UCSD-AML1 (cell line): ENCODE data around the gene WDR54.
"Not testable (repeated sequence)": the region's sequence is repeated elsewhere in the genome, so short reads cannot be mapped to it uniquely, and the experiment has no call there.

Experiments
- DNase-seq: peaks from one replicate; lab custom pipeline; 2025; ENCODE audit not compliant: unreplicated experiment; lab: John Stamatoyannopoulos, UW

The WDR54 gene

DNA sequence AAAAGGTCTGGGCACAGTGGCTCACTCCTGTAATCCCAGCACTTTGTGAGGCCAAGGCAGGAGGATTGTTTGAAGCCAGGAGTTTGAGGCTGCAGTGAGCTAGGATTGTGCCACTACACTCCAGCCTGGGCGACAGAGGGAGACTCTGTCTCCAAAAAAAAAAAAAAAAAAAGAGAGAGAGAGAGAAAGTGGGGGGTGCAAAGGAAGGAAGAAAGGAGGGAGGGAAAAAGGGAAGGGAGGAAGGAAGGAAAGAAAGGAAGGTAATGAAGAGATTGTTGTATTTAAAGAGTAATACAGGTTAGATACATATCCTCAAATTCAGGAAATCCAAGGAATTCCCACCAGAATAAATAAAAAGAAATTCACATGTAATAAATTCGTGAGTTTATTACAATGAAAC, 19.6 kb upstream of the WDR54 start:
- DNase-seq = no peak

DNA sequence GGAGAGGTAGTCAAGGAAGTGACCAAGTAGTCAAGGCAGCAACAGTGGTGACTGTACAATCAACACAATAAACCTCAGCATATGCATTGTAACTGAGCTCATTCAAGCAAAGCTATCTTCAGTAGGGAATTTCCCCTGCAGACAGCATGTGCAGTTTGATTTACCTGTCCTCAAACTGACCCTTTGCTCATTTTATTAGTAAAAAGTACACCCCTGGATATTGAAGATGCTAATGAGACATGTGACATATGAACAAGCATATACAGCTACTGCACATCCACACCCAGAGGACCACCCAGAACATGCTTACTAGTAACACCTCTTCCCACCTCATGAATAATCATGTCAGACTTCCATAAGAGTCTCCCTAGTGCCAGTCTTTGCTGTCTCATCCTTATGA, 15.5 kb upstream of the WDR54 start:
- no peak for DNase-seq

DNA sequence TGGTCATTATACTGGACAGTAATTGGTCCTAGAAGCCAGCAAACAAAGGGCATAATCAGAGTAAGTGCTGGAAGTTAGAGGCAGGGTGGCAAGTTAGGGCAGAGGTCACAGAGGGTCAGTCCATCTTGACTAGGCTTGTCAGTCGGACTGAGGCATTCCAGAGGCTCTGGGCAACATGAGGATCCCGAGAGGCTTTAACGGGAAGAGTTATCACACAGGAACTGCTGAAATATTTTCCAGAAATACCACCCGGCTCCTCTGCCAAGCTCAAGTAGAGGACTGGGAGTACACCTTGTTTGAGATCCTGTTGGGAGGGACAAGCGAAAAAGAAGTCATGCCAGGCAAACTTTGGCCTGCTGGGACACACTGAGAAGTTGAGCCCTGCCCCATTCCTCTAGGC, 13.8 kb upstream of the WDR54 start:
- no peak for DNase-seq

DNA sequence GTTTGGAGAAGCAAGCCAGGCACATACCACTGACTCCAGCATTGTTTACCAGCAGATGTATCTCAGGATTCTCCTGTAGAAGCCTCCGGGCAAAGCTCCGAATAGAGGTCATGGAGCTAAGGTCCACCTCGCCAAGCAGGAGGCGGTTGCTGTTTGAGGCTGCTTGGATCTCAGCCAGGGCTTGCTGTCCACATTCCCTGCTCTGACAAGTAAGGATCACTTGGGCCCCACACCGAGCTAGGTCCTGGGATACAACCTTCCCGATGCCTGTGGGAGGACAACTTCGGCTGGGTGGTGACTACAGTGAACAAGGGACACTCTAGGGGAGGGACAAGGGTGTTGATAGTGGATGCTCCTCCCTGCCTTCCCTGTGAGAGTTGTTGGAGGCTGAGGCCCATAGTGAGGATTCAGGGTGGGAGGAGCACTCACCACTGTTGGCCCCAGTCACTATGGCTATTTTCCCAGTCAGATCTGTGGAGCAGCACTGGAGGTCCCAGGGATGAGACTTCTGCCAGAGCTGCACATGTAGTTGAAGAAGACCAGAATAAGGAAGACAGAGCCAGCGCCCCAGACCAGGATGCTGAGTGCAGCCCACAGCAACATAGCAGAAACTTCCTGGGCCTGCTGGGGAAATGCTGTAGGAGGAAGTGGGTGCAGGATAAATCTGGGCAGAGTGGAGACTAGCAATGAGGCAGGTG, 8.4 kb upstream of the WDR54 start:
- no peak for DNase-seq

DNA sequence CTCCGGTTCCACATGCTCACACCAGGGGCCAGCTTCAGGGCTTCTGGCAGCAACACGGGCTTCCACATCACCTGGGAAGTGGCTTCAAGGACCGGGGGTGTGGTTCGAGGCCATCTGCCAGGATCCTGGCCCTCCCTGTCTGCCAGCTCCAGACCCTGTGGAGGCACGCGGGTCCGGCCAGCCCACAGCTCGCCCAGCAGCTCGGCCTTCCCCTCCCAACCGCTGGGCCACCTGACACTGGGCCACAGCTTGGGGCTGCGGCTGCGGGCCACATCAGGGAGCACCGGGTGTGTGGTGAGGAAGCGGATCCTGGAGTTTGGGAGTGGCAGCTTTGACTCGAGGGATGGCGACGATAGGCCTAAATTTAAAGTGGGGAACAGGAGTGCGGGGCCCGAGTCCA, 7.1 kb upstream of the WDR54 start:
- no peak for DNase-seq

DNA sequence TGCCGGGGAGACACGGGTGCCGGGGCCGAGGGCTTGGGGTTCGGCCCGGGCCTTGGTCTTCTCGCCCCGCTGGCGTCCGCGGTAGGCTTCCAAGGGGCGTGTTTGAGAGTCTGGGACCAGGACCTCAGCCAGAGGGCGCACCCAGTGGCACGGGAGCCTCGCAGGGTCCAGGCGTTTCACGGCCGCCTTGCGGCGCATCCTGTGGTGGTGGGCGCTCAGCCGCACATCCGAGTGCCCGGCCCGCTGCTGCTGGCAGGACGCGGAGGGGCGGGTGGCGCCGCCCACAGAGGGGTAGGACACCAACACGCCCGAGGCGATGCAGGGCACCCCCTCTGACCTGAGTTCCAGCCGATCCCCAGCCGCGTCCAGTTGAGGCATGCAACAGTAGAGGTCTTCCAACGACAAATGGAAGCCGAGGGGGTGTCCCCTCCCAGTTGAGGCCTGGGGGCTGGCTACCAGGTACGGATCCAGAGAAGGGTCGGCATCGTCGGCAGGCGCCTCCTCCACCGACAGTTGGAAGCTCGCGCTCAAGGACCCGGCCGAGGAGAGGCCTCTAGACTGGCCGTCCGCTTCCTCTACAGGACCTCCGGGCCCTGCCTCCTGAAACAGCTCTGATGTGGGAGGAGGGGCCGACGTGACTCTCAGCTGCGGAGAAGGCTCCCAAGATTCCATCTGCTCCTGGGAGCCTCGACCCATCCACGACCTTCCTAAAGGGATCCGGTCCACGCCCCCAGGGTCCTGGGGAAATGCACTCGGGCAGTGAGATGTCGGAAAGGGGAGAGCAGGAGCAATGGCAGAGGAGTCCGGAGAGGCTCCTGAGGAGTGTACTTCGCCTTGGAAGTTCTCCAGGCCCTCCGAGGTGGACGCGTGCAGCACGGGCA, 6.4 kb upstream of the WDR54 start:
- DNase-seq = no peak

DNA sequence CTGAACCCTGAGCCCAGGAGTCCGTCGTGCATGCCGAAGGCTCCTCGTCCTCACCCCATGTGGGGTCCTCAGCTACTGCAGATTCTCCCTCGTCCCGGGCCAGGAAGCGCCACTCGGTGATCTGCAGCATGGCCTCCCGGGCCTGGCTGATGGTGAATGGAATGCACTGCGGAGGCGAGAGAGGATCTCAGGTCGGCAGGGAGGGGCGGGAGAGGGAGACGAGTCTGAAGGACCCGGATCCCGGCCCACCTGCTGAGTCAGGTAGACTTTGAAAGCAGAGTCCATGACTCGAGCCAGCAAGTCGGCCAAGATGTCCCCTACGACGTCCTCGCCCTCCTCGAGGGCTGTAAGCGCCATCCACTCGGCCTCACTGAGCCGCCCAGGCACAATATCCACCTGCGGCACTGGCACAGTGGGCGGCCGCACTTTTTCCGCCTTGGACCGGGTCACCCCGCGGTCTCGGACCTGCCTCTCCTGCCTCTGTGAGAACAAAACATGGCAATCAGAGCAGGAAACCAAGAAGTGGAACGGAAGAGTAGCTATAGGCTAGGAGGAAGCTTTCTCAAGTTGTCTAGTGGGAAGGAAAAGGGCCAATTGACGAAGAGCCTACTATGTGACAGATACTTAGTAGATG, 5.7 kb upstream of the WDR54 start:
- no peak for DNase-seq

DNA sequence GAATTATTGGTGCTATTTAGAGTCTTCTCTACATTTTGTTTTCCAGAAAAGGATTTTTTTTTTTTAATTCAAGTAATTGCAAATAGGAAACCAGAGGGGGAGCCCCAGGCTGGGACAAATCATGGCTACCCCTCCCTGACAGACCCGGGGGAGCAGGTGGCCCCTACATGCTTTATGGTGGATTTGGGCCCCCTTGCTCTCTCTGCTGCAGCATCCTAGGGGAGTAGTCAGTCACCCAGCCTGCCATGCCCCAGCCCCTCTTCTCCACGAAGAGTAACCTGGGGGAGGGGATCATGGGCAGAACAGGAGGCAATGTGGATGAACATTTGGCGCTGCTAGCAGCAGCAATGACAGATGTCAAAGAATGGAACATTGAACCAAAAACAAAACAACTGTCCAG, 4.8 kb upstream of the WDR54 start:
- no peak for DNase-seq

DNA sequence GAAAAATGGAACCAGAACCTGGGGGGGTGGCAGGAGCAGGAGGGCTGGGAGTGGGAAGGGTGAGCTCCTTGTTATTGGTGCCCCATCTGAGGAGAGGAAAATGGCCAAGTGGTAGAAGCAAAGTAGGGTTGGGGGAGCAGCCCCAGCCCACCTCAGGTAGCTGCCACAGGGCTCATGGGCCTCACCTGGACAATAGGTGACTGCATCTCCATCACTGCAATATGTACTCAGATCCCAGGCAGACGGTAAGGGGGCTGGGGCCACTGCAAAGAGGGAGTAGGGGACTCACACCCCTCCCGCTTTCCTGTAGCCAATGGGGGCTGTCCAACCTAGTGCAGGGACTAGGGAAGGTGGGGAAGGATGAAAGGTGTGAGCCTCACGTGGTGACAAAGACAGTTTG, 4.3 kb upstream of the WDR54 start:
- no peak for DNase-seq

DNA sequence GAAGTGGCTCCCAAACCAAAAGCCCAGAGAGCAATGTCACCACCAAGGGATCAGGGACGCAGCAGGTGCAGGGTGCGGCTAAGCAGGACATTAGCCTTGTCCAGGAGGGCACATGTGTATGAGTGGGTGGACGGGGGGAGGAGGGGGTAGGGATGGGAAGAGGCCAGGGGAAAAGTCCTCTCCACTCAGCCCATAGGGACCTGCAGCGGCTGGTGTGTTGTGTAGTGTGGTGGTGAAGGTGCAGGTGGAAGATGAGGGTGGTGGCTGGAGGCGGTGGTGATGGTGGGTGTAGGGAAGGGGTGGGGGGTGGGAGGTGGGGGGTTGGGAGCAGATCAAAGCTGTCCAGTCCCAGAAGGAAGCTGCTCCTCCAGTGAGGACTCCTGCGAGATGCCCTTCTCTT, 3.8 kb upstream of the WDR54 start:
- DNase-seq = no peak

DNA sequence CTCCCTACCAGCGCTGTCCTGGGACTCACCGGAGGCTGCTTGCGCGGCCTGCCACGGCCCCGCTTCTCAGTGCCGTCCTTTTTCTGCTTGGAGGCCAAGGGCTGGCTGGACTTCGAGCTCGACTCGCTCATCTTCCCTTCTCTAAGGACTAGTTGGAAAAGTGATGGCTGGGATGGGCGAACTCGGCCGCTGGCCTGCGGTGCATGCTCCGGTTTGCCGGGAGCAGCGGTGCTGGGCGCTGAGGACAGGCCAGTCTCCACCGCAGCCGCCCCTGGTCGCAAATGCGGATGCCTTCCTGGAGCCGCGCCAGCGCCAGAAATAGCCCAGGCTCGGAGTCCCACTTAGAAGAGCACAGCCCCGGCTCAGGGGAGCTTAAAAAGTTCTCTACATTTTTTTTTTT, 3.2 kb upstream of the WDR54 start:
- DNase-seq = no peak

DNA sequence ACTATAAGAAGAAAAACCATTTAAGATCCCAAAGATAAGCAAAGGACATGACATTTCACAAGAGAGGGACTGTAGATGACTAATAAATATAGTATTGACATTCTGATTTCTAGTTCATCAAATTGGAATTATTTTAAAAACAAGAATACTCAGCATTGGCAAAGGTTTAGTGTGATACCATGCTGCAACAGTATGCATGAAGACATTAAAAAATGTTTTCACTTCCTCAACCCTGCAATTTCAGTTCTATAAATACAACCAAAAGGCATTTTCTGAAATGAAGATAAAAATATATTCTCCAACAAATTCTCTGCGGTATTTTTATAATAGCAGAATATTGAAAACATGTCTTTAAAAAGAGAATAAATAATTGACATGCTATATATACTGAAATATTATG, 2.2 kb upstream of the WDR54 start:
- DNase-seq = no peak

DNA sequence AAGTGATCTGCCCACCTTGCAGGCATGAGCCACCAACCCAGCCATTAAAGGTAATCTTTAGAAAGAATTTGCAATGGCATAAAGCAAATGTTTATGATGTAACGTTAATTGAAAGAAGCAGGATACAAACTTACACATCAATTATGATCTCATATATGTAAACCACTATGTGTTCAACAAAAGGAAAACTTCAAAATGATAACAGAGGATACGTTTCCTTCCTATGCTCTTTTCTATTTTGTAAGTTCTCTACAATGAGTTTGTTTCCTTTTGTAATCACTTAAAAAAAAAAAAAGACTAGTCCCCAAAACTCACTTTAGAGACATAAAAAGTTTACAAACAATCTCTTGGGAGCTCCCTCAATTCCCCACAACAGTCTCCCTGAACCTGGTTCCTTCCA, 1.5 kb upstream of the WDR54 start:
- no peak for DNase-seq

DNA sequence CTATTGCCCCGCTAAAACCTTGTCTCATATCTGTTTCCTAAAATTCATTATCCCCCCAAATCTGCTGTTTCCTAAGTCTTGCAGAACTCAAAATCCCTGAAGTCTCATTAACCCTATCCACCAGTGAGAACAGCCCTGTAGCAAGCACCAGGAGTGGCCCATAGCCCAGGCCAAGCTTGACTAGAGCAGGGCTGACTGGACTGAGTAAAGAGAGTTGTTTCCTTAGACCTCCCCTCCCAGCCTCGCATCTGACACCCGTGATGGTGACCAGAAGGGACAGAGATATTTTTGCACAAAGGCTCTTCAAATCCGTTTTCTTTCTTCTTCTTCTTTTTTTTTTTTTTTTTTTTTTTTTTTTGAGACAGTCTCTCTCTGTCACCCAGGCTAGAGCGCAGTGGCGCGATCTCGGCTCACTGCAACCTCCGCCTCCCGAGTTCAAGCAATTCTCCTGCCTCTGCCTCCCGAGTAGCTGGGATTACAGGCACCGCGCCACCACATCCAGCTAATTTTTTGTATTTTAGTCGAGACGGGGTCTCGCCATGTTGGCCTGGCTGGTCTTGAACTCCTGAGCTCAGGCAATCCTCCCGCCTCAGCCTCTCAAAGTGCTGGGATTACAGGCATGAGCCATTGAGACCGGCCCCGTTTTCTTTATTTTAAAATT, 957 bp upstream of the WDR54 start:
- not testable (repeated sequence) for DNase-seq

DNA sequence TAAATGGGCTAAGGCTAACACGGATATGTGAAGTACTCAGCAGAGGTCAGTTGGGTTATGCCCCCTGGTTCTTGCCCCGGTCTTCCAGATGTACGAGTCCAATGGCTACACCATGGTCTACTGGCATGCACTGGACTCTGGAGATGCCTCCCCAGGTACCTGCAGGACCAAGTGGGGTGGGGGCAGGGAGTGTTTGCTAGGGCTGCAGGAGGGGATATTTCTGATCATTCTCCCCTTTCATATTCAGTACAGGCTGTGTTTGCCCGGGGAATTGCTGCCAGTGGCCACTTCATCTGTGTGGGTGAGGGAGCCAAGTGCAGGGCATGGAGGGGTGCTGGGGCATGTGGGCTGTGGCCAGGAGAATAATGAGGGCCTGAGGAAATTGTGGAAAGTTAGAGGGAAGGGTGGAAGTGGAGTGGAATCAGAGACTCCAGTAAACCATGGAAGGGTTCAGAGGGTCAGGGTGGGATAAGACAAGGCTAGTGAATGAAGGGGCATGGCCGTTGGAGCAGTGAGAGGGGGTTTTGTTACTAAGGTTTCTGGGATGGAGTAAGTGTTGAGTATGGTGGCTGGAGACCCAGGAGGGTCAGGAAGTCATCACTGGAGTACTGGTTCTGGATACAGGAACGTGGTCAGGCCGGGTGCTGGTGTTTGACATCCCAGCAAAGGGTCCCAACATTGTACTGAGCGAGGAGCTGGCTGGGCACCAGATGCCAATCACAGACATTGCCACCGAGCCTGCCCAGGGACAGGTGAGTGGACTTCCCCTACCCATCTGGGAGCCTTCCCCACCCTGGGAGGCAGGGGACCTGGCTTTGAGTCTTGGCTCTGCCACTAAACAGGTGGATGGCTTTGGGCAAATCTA, 1.9 kb downstream of the WDR54 start:
- no peak for DNase-seq

DNA sequence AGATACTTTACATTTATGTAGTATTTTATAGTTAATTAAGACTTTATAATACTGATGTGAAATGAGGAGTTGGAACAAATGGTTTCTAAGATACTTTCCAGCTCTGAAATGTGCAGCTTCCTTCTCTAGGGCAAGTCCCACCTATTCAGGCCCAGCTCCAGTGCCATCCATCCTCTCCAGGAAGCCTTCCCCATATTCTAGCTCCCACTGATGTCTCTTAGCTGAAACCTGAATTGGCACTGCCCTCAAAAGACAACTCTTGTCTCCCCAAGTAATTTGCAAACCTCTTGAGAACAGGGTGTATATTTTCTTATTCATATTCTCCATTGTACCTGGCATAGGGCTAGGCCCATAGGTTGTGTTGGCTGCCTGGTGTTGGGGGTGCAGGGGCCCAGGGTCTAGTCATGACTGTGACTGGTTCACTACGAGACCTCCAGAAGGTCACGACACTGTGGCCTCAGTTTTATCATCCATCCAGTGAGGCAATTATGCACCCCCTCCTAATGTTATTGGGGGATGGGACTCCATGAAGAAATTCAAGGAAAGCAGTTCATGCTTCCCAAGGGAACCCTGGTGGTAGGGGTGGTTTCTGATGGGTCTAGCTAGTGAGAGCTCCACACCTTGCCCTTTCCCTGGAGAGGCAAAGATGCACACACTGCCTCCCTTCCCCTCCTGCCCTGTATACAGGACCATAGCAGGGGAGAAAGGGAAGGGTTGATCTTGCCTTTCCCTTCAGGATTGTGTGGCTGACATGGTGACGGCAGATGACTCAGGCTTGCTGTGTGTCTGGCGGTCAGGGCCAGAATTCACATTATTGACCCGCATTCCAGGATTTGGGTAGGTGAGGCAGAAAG, 2.8 kb downstream of the WDR54 start:
- DNase-seq = no peak

DNA sequence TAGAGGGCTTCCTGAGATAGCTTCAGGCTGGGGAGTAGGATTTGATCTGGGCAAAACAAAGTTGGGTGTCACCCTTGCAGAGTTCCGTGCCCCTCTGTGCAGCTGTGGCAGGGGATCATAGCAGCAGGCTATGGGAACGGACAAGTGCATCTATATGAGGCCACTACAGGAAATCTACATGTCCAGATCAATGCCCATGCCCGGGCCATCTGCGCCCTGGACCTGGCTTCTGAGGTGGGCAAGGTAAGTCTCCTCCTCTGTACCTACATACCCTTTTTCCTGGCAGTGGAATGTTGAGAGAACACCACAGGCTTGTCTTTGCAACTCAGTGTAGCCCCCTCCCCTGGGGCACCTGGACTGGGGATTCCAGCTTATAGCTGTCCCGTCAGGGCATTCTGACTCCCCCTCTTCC, 3.5 kb downstream of the WDR54 start:
- DNase-seq = no peak

DNA sequence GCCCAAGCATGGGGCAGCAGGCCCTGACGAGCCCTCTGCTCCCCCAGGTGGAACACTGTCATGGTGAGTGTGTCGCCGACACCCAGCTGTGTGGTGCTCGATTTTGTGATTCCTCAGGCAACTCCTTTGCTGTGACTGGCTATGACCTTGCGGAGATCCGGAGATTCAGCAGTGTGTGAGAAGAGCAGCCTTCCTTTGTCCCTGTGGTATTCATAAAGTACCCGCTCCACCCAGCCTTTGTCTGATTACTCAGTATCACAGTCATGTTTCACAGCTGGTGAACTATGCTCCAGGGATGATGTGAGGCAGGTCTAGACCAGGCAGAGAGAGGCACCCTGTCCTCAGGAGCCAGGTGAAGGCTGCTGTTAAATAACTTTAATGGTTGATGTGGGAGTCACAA, 4.0 kb downstream of the WDR54 start:
- DNase-seq = no peak

DNA sequence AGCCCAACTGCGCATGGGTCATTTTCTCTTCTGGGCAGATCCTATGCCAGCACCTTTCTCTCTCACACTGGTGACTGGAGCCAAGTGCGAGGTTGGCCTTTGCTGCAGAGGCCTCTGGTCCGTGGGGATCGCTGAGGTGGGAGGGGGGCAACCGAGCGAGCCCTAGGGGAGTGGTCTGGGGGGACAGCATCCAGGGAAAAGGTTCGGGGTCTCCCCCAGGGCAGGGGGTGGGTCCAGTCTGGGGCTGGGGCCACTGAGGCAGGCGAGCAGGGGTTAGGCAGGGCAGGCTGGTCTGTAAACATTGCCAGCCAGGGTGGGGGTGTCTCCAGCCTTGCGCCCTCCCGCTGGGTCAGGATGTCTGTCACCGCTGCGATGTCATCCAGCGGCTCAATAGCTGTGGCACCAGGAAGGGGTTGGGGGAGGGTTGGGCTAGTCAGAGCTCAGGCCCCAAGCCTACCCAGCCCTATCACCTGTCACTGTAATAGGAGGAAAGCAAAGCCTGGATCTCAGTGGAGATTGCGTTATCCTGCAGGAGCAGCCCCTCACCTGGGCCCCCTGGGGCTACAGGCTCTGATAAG, 4.7 kb downstream of the WDR54 start:
- no peak for DNase-seq
